Activated CD4-positive, alpha-beta T cell treated with anti-CD3 and anti-CD28 coated beads, Interleukin-2, amount 10 ng/mL, durations not matched to agents 24 days and 14 days (primary cell): ENCODE data around the gene KCNG1. TPM values are rescaled to one million over a fixed set of nuclear protein-coding genes. Genes with fewer than 3 reads are reported as not detected.

Source experiments
- DNase-seq: peaks from one replicate; pipeline ENCODE4 v3.0.0; 2022
- H3K27ac Mint-ChIP-seq: one replicate; pipeline ENCODE4 v1.8.0; 2022; ENCODE audit warnings: mild to moderate bottlenecking, mixed read lengths
- H3K27me3 Mint-ChIP-seq: one replicate; pipeline ENCODE4 v1.8.0; 2022; ENCODE audit warnings: mixed read lengths
- H3K36me3 Mint-ChIP-seq: one replicate; pipeline ENCODE4 v1.8.0; 2022; ENCODE audit warnings: low read depth, mild to moderate bottlenecking, mixed read lengths
- H3K4me1 Mint-ChIP-seq: one replicate; pipeline ENCODE4 v1.8.0; 2021; ENCODE audit warnings: mixed read lengths
- H3K4me3 Mint-ChIP-seq: one replicate; pipeline ENCODE4 v1.8.0; 2022; ENCODE audit warnings: mild to moderate bottlenecking, moderate library complexity, mixed read lengths
- H3K9me3 Mint-ChIP-seq: one replicate; pipeline ENCODE4 v1.8.0; 2021; ENCODE audit warnings: mixed read lengths
- intact Hi-C: fragments of 100-400 bp; cut with micrococcal nuclease; formaldehyde crosslinking; loops from one replicate; pipeline ENCODE4 v1.15.1; 2023
- total RNA-seq: library from RNA; stranded (reverse); gene quantifications from 2 replicates; pipeline ENCODE4 v1.2.3, GENCODE V29; 2022

Gene KCNG1
- total RNA-seq, 1 donor from 2014 or later, result 12.3 TPM

- DNase-seq, result no peak
- H3K4me3 Mint-ChIP-seq, result no peak overlapping the region
- H3K9me3 Mint-ChIP-seq, result no peaks in the 10 kb centered on the region
- H3K4me1 Mint-ChIP-seq, result no peaks in the 10 kb centered on the region
- no peaks in the 10 kb centered on the region for H3K36me3 Mint-ChIP-seq
- no peak overlapping the region for H3K27ac Mint-ChIP-seq
- peaks cover 4% of the 10 kb centered on the region for H3K27me3 Mint-ChIP-seq
- intact Hi-C loops, result no loop called here
Observed at GRCh38 chr20:51012357-51012756, 10.6 kb downstream of the KCNG1 start.

- Mint-ChIP-seq H3K4me3 (no peak overlapping the region), H3K4me1 (no peaks in the 10 kb centered on the region), H3K27ac (no peak overlapping the region), H3K9me3 (no peaks in the 10 kb centered on the region), H3K27me3 (peaks cover 1% of the 10 kb centered on the region), H3K36me3 (no peaks in the 10 kb centered on the region)
- intact Hi-C loops, result no loop called here
- DNase-seq, result no peak
Observed at GRCh38 chr20:51011479-51011878, 11.4 kb downstream of the KCNG1 start.

GRCh38 chr20:51010932-51011331 lies 12.0 kb downstream of the KCNG1 start:
- H3K27me3 Mint-ChIP-seq, result peaks cover 1% of the 10 kb centered on the region
- DNase-seq, result no peak
- H3K4me1 Mint-ChIP-seq, result no peaks in the 10 kb centered on the region
- no peaks in the 10 kb centered on the region for H3K36me3 Mint-ChIP-seq
- no peak overlapping the region for H3K4me3 Mint-ChIP-seq
- intact Hi-C loops, result no loop called here
- H3K27ac Mint-ChIP-seq, result no peak overlapping the region
- H3K9me3 Mint-ChIP-seq, result no peaks in the 10 kb centered on the region

DNA sequence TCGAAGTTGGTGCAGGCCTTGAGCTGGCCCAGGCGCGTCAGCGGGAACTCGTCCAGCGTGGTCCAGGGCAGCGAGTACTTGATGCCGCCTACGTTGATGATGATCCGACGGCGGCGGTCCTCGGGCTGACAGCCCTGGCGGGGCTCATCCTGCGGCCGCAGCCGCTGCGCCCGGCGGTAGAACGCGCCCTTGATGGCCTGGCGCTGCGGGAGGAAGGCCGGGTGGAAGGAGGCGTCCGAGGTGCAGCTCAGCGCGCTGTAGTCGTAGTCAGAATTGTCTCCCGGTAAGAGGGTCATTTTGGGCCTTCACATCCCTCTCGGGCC lies 12.9 kb downstream of the KCNG1 start:
- no peaks in the 10 kb centered on the region for H3K9me3 Mint-ChIP-seq
- intact Hi-C loops, result no loop called here
- H3K36me3 Mint-ChIP-seq, result no peaks in the 10 kb centered on the region
- H3K27ac Mint-ChIP-seq, result no peak overlapping the region
- H3K27me3 Mint-ChIP-seq, result peaks cover 1% of the 10 kb centered on the region
- no peak overlapping the region for H3K4me3 Mint-ChIP-seq
- DNase-seq, result no peak
- H3K4me1 Mint-ChIP-seq, result no peaks in the 10 kb centered on the region

DNA sequence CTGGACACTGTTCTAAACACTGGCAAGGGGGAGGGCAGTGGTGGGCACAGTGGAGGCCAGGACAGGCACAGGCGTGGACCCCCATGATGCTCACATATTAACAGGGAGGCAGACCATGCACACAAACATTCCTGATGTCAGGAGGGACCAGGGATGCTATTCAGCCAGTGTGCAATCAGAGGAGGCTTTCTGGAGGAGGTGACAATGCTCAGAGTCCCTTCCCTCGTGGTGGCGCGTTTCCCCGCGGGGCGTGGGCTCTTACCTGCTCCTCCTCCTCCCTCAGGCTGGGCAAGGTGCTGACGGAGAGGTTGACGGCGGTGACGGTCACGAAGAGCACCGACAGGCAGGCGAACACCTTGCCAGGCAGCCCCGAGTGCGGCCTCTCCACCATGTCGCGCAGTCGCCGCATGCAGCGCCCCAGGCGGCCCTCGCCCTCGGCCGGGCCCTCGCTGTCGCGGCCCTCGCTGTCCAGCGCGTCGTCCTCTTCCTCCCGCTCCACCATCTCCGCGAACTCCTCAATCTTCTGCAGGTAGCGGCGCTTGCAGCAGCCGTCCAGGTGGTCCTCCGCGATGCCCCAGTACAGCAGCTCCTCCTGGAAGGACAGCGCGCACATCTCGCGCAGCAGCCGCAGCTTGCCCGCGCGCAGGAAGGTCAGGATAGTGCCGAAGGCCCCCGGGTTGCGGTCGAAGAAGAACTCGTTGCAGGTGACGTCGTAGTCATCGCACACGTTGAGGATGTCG lies 13.4 kb downstream of the KCNG1 start:
- H3K4me1 Mint-ChIP-seq, result no peaks in the 10 kb centered on the region
- H3K9me3 Mint-ChIP-seq, result no peaks in the 10 kb centered on the region
- H3K36me3 Mint-ChIP-seq, result no peaks in the 10 kb centered on the region
- intact Hi-C loops, result no loop called here
- H3K4me3 Mint-ChIP-seq, result no peak overlapping the region
- DNase-seq, result no peak
- no peak overlapping the region for H3K27ac Mint-ChIP-seq
- no peaks in the 10 kb centered on the region for H3K27me3 Mint-ChIP-seq

GRCh38 chr20:51008718-51009117 lies 14.2 kb downstream of the KCNG1 start:
- no peak overlapping the region for H3K4me3 Mint-ChIP-seq
- intact Hi-C loops, result no loop called here
- H3K36me3 Mint-ChIP-seq, result no peaks in the 10 kb centered on the region
- no peaks in the 10 kb centered on the region for H3K9me3 Mint-ChIP-seq
- DNase-seq, result no peak
- no peaks in the 10 kb centered on the region for H3K27me3 Mint-ChIP-seq
- no peaks in the 10 kb centered on the region for H3K4me1 Mint-ChIP-seq
- no peak overlapping the region for H3K27ac Mint-ChIP-seq

GRCh38 chr20:51005214-51005613 lies 17.7 kb downstream of the KCNG1 start:
- intact Hi-C loops, result no loop called here
- DNase-seq, result no peak
- Mint-ChIP-seq H3K4me1 (peaks cover 2% of the 10 kb centered on the region), H3K9me3 (no peaks in the 10 kb centered on the region), H3K27me3 (peaks cover 6% of the 10 kb centered on the region), H3K36me3 (no peaks in the 10 kb centered on the region), H3K4me3 (no peak overlapping the region), H3K27ac (no peak overlapping the region)

DNA sequence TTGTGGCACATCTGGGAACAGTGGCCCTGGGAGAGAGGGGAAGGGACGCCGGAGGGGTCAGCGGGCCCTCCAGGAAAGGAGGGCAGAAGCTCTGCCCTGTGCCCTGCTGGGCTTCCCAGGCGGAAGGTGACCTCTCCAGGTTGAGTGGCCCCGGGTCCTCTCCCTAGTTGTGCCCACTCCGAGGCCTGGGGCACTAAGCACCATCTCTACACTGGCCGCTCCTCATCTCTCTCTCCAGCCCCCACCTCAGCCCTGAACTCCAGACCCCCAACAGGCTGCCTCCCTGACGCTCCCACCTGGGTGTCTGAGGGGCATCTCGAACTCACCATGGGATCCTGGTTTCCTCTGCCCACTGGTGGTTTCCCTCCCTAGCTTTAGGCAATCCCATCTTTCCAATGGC lies 18.1 kb downstream of the KCNG1 start:
- Mint-ChIP-seq H3K4me1 (peaks cover 2% of the 10 kb centered on the region), H3K27me3 (peaks cover 6% of the 10 kb centered on the region), H3K4me3 (no peak overlapping the region), H3K9me3 (no peaks in the 10 kb centered on the region), H3K36me3 (no peaks in the 10 kb centered on the region), H3K27ac (no peak overlapping the region)
- intact Hi-C loops, result no loop called here
- no peak for DNase-seq

DNA sequence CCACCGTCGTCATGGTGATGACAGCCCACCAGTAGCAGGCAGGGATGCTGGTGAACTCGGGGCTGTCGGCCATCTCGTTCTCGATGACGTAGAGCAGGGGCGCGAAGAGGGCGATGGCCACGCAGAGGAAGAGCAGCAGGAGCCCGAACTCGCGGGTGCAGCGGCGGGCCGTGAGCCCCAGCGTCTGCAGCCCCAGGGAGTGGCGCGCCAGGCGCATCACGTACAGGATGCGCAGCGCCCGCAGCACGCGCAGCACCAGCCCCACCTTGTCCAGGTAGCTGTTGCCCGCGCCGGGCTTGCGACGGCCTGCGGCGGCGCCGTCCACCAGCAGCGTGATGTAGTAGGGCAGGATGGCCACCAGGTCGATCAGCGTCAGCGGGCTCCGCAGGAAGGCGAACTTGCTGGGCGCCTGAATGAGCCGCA lies 18.6 kb downstream of the KCNG1 start:
- DNase-seq, result no peak
- H3K27me3 Mint-ChIP-seq, result peaks cover 8% of the 10 kb centered on the region
- H3K4me3 Mint-ChIP-seq, result no peak overlapping the region
- H3K9me3 Mint-ChIP-seq, result no peaks in the 10 kb centered on the region
- H3K4me1 Mint-ChIP-seq, result peaks cover 2% of the 10 kb centered on the region
- no peaks in the 10 kb centered on the region for H3K36me3 Mint-ChIP-seq
- intact Hi-C loops, result no loop called here
- H3K27ac Mint-ChIP-seq, result no peak overlapping the region

- Mint-ChIP-seq H3K9me3 (no peaks in the 10 kb centered on the region), H3K4me1 (peaks cover 2% of the 10 kb centered on the region), H3K27ac (no peak overlapping the region), H3K27me3 (peaks cover 11% of the 10 kb centered on the region), H3K36me3 (no peaks in the 10 kb centered on the region), H3K4me3 (no peak overlapping the region)
- intact Hi-C loops, result no loop called here
- no peak for DNase-seq
Observed at GRCh38 chr20:51003753-51004152, 19.2 kb downstream of the KCNG1 start.

DNA sequence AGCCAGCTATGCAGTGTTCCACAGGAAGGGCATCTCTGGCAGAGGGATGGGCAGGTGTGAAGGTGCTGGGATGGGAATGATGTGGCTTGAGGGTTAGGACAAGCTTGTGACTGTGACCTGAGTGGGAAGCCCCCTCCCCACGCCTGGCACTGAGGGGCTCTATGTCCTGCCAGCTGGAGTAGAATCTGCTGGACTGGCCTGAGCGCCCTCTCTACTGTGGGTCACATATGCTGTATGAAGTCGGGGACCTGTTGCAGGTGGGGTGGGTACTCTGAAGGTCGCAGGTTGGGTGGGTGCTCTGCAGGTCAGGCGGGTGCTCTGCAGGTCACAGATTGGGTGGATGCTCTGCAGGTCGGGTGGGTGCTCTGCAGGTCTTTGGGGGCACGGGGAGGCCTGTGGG lies 20.3 kb downstream of the KCNG1 start:
- intact Hi-C loops, result no loop called here
- H3K4me3 Mint-ChIP-seq, result no peak overlapping the region
- no peak for DNase-seq
- no peak overlapping the region for H3K27ac Mint-ChIP-seq
- H3K4me1 Mint-ChIP-seq, result peaks cover 2% of the 10 kb centered on the region
- peaks cover 12% of the 10 kb centered on the region for H3K27me3 Mint-ChIP-seq
- H3K9me3 Mint-ChIP-seq, result no peaks in the 10 kb centered on the region
- H3K36me3 Mint-ChIP-seq, result no peaks in the 10 kb centered on the region

DNA sequence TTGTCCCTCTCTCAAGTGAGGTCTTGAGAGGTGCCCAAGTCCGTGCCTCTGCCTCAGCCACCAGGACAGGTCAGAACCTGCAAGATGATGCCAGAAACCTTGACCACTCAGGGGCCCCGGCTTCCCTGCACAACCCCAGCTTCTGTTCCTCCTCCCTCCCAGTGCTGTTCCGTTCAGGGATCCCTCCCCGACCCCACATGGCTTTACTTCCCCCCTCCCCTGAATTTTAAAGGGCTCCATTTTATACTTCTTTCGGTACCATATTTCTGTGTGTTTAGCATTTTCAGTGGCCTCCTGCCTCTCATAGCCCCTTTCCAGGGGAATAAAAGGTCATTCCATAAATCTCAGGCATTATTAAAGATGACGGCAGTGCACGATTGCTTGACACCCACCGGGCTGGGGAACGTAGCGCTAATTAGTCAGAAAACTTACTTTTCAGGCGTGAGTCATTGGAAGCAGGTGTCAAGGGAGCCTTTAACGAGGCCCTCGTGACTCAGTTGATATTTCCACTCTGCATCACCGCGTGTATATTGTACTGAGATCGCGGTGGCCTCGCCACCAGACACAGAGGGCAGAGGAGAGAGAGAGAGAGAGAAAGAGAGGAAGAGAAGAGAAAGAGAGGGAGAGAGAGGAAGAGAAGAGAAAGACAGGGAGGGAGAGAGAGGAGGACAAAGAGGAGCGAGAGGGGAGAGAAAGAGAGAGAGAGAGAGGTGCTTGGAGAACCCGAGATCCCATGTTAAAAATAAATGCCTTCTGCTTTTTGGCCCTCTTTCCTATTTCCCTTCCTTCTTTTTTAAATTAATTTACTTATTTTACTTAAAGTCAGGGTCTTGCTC lies 21.3 kb downstream of the KCNG1 start:
- H3K4me3 Mint-ChIP-seq, result no peak overlapping the region
- peaks cover 12% of the 10 kb centered on the region for H3K27me3 Mint-ChIP-seq
- H3K36me3 Mint-ChIP-seq, result no peaks in the 10 kb centered on the region
- no peak overlapping the region for H3K27ac Mint-ChIP-seq
- no peak for DNase-seq
- intact Hi-C loops, result no loop called here
- peaks cover 2% of the 10 kb centered on the region for H3K4me1 Mint-ChIP-seq
- no peaks in the 10 kb centered on the region for H3K9me3 Mint-ChIP-seq

DNA sequence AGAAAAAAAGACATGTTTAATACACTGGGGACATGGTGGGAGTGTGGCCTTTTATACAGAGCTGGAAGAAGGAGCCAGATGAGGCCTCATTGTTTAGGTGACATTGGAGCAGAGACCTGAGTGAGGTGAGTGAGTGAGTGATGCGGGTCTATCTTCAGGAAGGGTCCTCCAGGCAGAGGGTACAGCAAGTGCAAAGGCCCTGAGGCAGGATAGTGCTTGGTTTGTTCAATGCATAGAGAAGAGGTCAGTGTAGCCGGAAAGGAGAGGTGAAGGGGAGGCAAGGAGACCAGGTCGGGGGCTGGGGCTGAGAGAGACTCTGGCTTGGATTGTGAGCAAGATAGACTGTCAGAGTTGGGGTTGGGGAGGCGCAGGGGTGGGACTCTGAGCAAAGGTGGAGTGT lies 23.6 kb downstream of the KCNG1 start:
- intact Hi-C loops, result no loop called here
- H3K27me3 Mint-ChIP-seq, result peaks cover 12% of the 10 kb centered on the region
- H3K36me3 Mint-ChIP-seq, result no peaks in the 10 kb centered on the region
- no peak overlapping the region for H3K27ac Mint-ChIP-seq
- no peak for DNase-seq
- no peak overlapping the region for H3K4me3 Mint-ChIP-seq
- no peaks in the 10 kb centered on the region for H3K9me3 Mint-ChIP-seq
- H3K4me1 Mint-ChIP-seq, result peaks cover 2% of the 10 kb centered on the region

- DNase-seq, result no peak
- H3K36me3 Mint-ChIP-seq, result no peaks in the 10 kb centered on the region
- H3K4me1 Mint-ChIP-seq, result peaks cover 6% of the 10 kb centered on the region
- H3K9me3 Mint-ChIP-seq, result peaks cover 3% of the 10 kb centered on the region
- intact Hi-C loops, result no loop called here
- H3K27me3 Mint-ChIP-seq, result peaks cover 9% of the 10 kb centered on the region
- no peak overlapping the region for H3K27ac Mint-ChIP-seq
- H3K4me3 Mint-ChIP-seq, result no peak overlapping the region
Observed at GRCh38 chr20:50996901-50997865, 25.7 kb downstream of the KCNG1 start.
